NCI-H146 (cell line): Measurements from ENCODE around the gene CACNA2D2.

Experiments used
- DNase-seq: peaks from one replicate; lab custom pipeline; 2025; lab: John Stamatoyannopoulos, UW

The CACNA2D2 gene

DNA sequence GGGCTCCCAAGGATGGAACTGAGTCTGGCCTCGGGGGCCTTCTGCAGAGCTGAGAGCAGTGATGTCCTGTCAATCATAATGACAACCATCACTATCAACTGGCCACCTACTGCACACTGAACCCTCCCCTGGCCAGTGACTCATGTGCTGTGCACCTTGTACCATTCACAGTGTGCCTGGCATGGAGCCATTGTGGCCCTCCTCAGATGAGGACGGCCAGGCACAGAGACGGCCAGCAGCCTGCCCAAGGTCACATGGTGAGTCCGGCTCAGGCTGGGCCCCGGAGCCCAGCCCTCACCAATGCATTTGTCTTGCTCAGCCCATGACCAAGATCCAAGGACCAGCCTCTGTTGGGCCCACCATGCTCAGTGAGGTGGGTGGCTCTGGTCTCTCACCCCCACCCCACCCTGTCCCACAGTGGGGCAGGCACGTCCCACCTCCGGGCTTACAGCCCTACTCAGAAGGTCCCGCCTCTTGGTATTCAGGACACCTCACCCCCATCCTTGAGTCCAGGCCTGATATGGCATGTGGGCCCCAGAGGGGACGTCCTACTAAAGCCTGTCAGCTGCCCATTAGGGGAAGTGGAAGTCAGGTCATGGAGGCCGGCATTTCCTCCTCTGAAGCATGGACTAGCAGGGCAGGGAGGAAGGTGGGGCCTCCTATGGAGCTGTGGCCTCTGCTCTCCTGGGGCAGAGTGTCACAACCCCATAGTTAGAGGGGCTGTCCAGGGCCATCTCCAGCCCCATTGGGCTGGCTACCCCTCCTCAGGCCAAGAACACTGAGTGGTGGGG lies 108.2 kb downstream of the CACNA2D2 start:
- no peak for DNase-seq

- no peak for DNase-seq
These were observed 110.4 kb downstream of the CACNA2D2 start for GRCh38 chr3:50393061-50393460.

DNA sequence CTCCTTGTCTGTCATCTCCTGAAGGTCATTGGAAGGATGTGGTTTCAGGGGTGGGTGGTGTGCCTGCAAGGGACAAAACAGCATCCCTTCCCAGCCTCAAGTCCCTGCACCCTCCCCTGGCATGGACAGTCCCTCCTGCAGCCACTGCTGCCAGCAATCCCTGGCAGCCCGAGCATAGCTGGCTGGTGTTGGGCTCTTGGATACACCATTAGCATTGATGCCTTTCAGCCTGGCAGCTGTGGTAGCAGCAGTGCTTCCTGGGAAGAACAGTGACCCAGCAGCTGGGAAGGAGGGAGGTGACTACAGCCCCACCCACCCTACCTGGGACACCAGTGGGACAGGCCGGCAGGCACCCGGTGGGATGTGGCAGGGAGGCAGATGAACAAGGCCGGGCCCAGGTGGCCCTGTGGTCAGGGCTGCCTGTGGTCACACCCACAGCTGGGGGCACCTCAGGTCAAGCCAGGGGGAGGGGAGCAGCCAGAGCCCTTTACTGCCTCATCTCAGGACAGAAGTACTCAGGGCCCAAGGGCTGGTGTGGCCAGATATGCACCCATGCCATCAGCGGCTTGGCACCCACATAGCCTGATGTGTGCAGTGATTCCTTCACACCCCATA lies 111.2 kb downstream of the CACNA2D2 start:
- no peak for DNase-seq

DNA sequence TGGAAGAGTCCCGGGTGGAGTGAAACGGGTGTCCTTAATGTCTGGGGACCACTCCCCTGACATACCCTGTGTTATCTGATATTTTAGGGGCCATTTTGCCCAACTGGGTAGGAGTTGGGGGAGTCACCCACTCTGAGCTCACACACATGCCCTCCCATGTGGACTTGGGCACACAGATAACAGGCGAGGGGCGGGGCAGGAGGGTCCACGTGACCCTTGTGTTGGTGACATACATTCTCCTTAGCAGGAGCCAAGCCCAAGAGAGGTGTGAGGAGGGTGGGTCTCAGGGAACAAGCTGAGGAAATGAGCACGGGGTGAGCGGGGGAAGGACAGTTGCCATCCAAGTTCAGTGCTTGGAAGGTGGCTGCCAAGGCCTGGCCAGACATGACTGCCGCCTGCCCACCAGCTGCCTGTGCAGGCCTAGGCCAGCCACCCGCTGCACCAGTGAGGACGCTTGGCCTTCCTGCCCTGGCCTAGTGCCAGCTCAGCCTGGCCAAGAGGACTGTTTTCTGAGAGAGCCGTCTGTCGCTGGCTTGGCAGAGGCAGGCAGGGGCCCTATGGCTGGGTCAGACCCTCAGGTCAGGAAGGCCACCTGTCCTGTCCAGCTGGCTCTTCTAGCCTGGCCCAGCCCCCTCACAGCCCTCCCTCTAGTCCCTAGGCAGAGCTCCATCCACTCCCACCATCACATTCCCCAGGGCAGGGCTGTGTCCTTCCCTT lies 112.8 kb downstream of the CACNA2D2 start:
- DNase-seq: no peak

- no peak for DNase-seq
These were observed 114.0 kb downstream of the CACNA2D2 start for GRCh38 chr3:50389414-50389767.

GRCh38 chr3:50388720-50389413 lies 114.6 kb downstream of the CACNA2D2 start:
- no peak for DNase-seq

DNA sequence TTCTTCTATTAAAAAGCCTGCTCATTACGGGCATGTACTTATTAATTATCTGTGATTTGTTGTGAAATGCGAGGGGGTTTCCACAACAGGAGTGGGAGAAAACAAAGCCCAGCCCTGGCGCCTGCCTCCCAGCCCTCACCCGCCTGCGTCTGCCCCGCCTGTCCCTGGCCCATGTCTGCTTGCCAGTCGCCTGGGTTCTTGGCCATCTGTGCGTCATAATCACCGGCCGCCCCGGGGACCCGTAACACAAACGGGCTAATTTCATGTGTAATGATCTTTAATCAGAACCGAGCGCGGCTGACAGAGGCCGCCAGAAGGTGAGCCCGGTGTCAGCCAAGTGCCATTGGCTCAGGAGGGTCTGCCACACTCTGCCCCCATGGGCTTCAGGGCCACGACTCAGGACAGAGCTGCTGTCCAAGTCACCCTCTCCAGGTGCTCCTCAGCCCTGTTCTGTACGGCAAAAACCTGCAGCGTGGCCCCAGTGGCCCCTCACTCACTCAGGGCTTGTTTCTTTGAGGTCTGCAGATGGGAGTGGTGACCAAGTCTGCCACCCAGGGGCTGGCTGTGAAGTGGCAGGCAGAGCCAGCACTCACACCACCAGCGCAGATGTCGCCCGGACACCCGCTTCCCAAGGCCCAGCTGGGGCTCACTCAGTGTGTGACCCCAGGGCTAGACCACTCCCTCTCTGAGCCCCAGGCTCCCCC lies 115.3 kb downstream of the CACNA2D2 start:
- peak; percentile 49 for DNase-seq

- no peak for DNase-seq
These were observed 117.7 kb downstream of the CACNA2D2 start for GRCh38 chr3:50385754-50386153.

DNA sequence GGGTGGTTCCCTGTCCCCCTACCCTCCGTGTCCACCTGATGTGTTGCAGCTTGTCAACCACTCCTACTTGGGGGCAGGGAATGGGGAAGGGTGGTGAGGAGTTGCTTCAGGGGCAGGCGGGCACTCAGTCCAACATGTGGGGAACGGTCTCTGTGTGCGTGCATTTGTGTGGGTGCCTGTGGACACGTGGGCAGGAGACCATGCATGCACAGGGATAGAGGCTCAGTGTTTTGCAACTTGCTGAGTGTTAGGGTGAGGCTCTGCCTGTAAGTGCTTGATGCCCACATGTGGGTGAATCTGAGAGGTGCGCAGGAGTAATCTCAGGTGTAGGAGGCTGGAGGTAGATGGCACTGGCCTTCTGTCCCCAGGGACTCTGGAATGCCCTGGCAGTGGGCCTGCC lies 119.7 kb downstream of the CACNA2D2 start:
- no peak for DNase-seq

- DNase-seq: no peak
These were observed 120.7 kb downstream of the CACNA2D2 start for GRCh38 chr3:50382722-50383121.

- peak; percentile 85 for DNase-seq
These were observed 122.1 kb downstream of the CACNA2D2 start for GRCh38 chr3:50381383-50381782.

- no peak for DNase-seq
These were observed 122.9 kb downstream of the CACNA2D2 start for GRCh38 chr3:50380405-50381085.

DNA sequence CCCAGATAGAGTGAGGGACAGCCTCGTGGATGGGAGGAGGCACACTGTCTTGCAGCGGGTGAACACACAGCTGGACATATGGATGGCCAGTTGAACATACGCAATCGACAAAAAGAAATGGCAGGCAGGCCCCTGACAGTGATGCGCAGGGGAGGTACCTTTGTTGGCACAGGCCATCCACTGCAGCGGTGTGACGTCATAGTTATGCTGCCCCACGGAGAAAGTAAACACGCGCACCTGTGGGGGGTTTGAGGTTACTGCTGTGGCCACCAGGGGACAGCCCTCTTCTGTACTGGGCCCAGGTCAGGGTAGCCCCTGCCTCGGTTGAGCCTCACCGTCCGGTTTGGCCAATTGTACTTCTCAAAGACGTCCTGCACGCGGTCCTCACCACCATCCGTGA lies 124.7 kb downstream of the CACNA2D2 start:
- peak; percentile 9 for DNase-seq

GRCh38 chr3:50378024-50378423 lies 125.4 kb downstream of the CACNA2D2 start:
- DNase-seq: no peak

DNA sequence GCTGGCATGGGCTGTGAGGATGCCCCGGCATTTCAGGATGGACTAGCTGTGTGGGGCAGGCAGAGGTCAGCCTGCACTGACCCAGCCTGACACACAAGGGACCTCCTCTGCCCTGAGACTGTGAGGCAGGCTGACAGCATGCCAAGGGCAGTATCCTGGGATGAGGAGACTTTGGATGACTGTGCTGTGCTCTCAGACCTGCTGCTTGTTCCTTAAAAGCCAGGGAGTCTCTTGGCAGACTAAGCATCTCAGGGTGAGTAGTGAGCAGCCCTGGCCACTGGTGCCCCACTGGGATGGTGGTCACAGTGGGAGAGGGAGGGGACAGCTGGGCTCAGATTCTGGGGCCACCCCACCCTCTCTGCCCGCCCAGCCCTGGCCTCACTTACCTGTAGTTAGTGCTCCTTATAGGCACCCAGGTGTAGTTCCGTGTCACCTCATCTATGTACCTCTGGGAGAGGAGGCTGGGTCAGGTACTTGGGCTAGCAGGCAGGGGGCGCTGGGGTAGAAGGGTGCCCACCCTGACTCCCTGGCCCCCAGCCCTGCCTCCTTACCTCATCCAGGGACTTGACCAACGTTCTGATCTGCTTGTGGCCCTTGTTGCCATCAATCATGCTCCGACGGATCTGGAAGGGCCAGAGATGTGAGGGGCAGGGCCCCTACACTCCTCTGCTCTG lies 128.0 kb downstream of the CACNA2D2 start:
- no peak for DNase-seq

- no peak for DNase-seq
These were observed 128.8 kb downstream of the CACNA2D2 start for GRCh38 chr3:50374363-50375257.

GRCh38 chr3:50373146-50374051 lies 130.0 kb downstream of the CACNA2D2 start:
- no peak for DNase-seq

DNA sequence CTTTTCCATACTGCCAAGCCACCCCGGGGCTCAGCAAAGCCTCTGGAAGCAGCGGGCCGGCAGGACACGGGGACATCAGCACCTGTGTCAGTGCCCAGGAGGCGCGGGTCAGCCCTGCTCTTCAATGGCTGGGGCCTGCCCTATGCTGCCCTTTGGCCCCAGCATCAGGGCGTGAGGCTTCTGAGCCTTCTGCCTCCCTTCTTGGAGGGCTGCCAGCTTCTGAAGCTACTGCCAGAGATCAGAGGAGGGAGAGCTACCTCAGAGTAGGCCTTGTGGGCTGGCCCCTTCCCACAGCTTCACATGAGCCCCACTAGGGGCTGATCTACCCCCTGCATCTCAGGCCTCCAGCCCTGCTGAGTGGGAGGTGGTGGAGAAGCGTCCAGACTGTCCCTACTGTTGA lies 131.1 kb downstream of the CACNA2D2 start:
- no peak for DNase-seq
